Inflammatory macrophage treated with lipopolysaccharide for 4 hours (primary cell): ENCODE results near the gene NINJ2.
A peak's percentile ranks its signal among the peaks of the same experiment; 100 is the strongest.

Experiments
- DNase-seq: peaks from one replicate; pipeline ENCODE4 v3.0.0-alpha.2; 2020

NINJ2 gene

DNA sequence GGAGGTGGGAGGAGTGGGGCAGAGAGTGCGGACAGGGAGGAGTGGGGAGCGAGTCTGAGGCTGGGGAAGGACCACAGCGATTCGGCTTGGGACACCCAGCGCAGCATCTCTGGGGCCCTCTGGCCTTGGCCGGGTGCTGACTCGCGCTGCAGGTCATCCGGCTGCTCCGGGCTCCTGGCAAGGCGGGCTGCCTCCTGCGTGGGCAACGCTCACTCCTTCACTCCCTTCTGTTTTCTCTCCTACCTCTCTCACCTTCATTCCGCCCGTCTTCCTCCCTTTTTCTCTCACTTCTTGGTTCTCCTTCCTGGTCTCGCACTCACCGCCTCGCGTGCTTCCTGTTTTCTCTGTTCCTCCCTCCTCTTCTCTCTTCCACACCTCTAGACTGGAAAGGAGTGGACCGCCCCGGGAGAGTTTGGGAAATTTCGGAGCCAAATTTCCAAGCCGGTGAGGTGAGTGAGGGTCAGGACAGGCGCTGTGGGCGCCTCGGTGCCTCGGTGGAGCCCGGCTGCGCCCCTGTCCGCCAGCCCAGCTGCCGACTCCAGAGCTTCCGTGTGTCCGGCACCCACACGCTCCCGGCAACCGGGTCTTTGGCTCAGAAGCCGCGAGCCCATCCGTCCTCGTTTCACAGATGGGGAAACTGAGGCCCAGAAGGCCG, 116.9 kb downstream of the NINJ2 start:
- DNase-seq: peak; percentile 33

DNA sequence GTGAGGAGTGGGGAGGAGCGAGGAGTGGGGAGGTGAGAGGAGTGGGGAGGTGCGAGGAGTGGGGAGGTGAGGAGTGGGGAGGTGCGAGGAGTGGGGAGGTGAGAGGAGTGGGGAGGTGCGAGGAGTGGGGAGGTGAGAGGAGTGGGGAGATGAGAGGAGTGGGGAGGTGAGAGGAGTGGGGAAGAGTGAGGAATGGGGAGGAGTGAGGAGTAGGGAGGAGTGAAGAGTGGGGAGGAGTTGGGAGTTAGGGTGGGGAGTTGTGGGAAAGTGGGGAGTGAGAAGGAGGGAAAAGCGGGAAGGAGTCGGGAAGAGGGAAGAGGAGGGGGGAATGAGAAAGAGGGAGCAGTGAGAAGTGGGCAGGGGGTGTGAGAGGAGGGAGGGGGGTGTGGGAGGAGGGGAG, 117.4 kb downstream of the NINJ2 start:
- no peak for DNase-seq

GRCh38 chr12:544941-545635, 118.2 kb downstream of the NINJ2 start:
- DNase-seq: no peak

- no peak for DNase-seq
These were observed 119.1 kb downstream of the NINJ2 start for GRCh38 chr12:544142-544541.

- DNase-seq: no peak
These were observed 120.2 kb downstream of the NINJ2 start for GRCh38 chr12:543114-543451.

GRCh38 chr12:542395-543113, 120.7 kb downstream of the NINJ2 start:
- no peak for DNase-seq

GRCh38 chr12:541676-542324, 121.4 kb downstream of the NINJ2 start:
- no peak for DNase-seq

DNA sequence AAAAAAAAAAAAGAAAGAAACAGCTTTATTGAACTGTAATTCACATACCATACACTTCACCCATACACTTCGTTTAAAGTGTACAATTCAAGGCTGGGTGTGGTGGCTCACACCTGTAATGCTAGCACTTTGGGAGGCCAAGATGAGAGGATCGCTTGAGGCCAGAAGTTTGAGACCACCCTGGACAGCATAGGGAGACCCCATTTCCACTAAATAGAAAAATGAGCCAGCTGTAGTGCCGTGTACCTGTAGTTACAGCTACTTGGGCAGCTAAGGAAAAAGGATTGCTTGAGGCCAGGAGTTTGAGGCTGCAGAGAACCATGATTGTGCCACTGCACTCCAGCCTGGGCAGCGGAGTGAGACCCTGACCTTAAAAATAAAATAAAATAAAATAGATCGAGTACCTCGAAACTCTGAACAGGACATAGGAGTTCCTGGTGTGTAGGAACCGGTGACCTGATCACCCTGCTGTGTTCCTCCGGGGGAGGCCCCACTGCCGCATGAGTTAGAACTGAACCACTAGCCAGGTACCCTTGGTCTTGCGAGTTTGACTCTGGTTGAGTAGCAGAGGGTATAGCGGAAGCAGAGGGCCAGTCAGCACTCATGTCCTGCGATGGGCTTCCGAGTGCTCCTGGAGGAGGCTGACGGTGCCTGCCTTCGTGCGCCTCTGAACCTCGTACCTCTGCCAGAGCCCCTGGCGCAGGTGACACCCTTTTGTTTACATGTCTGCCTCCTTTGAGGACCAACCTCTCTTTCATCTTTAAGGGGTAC, 123.5 kb downstream of the NINJ2 start:
- no peak for DNase-seq

DNA sequence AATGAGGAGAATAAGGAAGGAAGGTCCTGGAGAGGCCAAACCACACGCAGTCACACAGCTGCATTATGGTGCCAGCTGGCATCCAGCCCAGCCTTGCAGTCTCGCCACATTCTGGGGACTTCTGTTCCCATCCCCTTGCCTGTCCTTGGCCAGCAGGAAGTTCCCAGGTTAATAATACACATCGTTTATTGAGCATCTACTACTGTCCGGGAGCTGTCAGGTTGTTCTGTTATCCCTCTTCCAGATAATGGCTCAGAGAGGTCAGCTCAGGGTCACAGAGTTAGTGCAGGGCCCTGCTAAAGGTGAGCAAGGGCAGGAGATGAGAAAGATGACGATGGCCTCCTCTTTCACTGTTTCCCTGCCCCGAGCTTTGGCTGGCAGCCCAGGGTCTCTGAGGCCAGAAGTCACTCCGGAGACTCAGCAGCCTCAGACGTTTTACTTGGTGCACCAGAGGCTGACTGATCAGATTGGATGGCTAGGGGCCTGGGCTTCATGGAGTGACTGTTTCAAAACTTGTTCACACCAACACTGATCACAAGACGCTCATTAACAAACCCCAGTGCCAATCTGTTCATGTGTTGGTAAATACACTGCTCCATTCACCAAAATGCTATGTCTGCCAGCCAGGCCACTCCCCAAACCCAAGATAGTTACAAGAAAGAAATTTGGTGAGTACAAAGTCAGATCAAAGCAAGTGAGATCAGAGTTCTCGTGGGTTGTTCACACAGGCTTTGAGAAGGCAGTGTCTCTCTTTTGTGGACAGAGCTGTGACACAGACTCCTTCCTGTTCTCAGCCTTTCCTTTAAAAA, 124.3 kb downstream of the NINJ2 start:
- no peak for DNase-seq

GRCh38 chr12:537772-538171, 125.5 kb downstream of the NINJ2 start:
- DNase-seq: no peak

DNA sequence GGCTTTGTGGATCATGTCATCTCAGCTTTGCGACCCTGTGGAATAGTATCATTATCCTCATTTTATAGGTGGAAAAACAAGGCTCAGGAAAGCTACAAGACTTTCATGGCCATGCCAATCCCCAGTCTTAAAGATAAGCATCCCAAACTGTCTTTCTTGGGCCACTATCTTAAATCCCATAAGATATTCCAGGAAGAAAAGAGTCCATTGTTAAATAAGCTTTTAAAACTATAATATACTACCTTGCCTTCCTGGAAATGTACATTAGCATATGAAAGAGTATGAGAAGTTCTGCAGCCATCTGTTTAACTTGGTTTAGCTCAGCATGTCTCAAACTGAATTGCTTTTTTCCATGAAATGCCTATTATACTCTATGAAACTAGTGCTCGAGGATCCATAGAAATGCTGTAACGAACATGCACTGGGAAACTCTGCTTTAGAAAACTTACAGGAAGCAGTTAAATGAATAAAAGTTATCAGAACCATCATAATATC, 126.4 kb downstream of the NINJ2 start:
- DNase-seq: no peak

- DNase-seq: no peak
These were observed 127.8 kb downstream of the NINJ2 start for GRCh38 chr12:535396-535795.

DNA sequence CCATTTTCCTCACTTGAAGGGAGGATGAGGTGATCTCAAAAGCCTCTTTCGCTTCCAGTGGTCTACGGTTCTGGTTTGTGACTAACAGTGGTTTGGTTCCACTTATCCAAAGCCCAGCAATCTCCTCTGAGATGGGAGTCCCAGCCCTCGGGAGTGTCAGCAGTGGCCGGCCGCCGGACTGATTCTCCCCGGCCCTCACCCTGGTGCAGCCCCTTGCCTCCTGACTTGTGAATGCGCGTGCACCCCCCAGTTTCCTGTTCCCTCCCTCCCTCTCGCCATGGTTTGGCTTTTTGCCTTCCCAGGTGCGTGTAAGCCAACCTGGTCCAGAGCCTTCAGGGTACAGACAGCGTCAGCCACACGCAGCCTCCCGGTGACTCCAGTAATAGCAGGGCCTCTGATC, 129.0 kb downstream of the NINJ2 start:
- DNase-seq: no peak

- DNase-seq: no peak
These were observed 129.5 kb downstream of the NINJ2 start for GRCh38 chr12:533718-534117.

GRCh38 chr12:532908-533565, 130.2 kb downstream of the NINJ2 start:
- no peak for DNase-seq

DNA sequence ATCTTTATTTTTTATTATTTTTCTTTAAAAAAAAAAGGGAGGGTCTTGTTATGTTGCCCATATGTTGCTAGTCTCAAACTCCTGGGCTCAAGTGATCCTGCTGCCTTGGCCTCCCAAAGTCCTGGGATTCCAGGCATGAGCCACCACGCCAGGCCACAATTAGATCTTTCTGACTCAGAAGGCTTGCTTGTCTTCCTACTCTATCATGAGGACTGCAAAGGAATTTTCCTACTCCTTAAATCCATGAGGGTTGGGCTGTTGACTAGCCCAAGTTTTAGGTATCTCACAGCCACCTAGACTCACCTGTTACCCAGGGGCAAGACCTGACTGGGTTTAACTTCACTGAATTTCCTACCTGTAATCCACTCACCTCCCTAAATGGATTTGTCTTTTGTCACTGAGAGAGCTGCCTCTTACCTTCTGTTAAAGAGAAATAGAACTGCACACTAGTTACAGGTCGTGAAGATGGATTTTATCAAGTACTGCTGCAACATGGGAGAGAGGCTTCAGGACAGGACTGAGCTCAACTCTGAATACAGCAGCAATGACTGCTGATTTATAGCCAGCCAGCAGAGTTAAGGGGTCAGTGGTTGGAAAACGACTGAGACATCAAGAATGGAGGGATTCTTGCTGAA, 131.2 kb downstream of the NINJ2 start:
- DNase-seq: no peak

DNA sequence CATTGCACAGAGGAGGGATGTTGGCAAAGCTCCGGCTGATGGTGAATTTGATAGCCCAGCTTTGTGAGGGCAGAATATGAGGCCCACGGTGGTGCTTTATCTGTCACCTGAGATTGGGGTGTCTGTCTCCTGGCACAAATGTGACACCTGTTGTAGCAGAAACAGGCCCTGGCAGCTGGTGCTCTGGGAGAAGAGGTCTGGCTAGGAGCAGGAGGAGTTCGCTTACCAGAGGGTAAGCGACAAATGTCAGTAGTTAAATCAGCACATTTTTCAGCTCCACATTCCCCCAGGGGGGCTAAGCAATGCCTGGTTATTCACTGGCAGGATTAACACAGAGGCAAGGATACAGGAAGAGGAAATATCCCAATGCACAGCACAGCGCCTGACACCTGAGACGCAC, 132.4 kb downstream of the NINJ2 start:
- DNase-seq: no peak

- no peak for DNase-seq
These were observed 132.9 kb downstream of the NINJ2 start for GRCh38 chr12:530308-530707.

DNA sequence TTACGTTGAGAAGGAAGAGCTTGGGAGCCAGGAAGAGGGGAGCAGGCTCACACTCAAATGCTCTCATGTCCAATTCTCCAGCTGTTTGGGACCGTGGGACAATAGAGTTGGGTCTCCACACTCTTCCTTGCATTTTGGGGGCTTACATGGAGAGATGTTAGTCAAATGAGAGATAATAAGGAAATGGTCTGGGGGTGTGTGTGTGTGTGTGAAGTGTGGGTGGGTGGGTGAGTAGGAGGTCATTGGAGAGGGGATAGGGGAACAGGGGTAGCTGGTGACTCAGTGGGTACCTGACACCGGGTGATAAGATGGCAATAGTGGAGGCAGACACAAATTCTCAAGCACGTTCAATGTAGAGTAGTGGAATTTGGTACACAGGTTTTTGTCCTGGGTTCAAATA, 135.5 kb downstream of the NINJ2 start:
- DNase-seq: no peak

GRCh38 chr12:527241-527640, 136.0 kb downstream of the NINJ2 start:
- no peak for DNase-seq

DNA sequence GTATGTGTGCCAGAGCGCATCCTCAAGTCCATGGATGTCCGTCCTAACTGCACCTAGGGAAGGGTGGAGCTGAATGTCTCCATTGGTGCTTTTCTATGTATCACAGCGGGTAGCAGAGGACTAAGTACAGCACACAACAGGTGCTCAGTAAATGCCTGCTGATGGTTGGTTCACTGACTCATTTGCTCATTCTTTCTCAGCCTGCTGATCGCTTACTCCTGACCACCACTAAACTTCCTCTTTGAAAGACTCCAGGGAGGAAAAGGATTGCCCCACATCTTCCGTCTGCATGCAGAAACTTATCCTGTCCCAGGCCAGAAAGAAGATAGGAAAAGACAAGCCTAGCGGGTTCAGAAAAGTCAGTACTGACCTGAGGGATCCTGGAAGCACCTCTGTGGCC, 137.2 kb downstream of the NINJ2 start:
- peak; percentile 68 for DNase-seq
